ENCODE data around the gene AUNIP.

AUNIP gene

DNA sequence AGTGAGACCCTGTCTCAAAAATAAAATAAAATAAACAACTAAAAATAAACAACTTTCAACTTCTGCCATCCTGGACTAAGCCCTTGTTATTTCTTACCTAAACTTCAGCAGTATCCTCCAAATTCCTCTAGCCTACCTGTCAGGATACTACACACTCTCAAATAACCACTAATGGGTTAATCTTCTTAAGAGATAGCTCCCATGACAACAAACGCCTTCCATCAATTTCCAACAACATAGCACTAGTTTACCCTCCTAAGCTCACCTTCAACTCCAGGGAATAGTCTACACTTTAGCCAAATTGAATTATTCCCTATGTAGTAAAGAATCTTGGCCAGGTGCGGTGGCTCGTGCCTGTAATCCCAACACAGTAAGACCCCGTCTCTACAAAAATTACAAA lies 11.3 kb downstream of the AUNIP start:
- TF ChIP-seq TCF12 (IDR thresholded peaks at IDR 0.05; ENCODE audit: low read depth) (no peak), EP300 (IDR thresholded peaks at IDR 0.05; ENCODE audit: borderline replicate concordance) (no peak), TAF1 (IDR thresholded peaks at IDR 0.05; ENCODE audit: low read depth) (no peak), TEAD4 (IDR thresholded peaks at IDR 0.05) (no peak), NFIC (IDR thresholded peaks at IDR 0.05) (no peak), FOXM1 (IDR thresholded peaks at IDR 0.05; ENCODE audit: borderline replicate concordance, low read depth) (no peak), RAD21 (IDR thresholded peaks at IDR 0.05; ENCODE audit: low read depth) (no peak), CEBPB (IDR thresholded peaks at IDR 0.05) (no peak), YY1 (IDR thresholded peaks at IDR 0.05; ENCODE audit: low read depth) (no peak), EGR1 (IDR thresholded peaks at IDR 0.05) (no peak), CREB1 (IDR thresholded peaks at IDR 0.05; ENCODE audit: low read depth) (no peak), ZBTB7A (IDR thresholded peaks at IDR 0.05; ENCODE audit: low read depth) (no peak)
- TF ChIP-seq, protein P1, sequence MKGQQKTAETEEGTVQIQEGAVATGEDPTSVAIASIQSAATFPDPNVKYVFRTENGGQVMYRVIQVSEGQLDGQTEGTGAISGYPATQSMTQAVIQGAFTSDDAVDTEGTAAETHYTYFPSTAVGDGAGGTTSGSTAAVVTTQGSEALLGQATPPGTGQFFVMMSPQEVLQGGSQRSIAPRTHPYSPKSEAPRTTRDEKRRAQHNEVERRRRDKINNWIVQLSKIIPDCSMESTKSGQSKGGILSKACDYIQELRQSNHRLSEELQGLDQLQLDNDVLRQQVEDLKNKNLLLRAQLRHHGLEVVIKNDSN (IDR thresholded peaks at IDR 0.05): no peak
- TF ChIP-seq, protein P2, sequence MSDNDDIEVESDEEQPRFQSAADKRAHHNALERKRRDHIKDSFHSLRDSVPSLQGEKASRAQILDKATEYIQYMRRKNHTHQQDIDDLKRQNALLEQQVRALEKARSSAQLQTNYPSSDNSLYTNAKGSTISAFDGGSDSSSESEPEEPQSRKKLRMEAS (IDR thresholded peaks at IDR 0.05): no peak
- TF ChIP-seq, protein P3, sequence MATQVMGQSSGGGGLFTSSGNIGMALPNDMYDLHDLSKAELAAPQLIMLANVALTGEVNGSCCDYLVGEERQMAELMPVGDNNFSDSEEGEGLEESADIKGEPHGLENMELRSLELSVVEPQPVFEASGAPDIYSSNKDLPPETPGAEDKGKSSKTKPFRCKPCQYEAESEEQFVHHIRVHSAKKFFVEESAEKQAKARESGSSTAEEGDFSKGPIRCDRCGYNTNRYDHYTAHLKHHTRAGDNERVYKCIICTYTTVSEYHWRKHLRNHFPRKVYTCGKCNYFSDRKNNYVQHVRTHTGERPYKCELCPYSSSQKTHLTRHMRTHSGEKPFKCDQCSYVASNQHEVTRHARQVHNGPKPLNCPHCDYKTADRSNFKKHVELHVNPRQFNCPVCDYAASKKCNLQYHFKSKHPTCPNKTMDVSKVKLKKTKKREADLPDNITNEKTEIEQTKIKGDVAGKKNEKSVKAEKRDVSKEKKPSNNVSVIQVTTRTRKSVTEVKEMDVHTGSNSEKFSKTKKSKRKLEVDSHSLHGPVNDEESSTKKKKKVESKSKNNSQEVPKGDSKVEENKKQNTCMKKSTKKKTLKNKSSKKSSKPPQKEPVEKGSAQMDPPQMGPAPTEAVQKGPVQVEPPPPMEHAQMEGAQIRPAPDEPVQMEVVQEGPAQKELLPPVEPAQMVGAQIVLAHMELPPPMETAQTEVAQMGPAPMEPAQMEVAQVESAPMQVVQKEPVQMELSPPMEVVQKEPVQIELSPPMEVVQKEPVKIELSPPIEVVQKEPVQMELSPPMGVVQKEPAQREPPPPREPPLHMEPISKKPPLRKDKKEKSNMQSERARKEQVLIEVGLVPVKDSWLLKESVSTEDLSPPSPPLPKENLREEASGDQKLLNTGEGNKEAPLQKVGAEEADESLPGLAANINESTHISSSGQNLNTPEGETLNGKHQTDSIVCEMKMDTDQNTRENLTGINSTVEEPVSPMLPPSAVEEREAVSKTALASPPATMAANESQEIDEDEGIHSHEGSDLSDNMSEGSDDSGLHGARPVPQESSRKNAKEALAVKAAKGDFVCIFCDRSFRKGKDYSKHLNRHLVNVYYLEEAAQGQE (IDR thresholded peaks at IDR 0.05; ENCODE audit: low read depth): no peak

DNA sequence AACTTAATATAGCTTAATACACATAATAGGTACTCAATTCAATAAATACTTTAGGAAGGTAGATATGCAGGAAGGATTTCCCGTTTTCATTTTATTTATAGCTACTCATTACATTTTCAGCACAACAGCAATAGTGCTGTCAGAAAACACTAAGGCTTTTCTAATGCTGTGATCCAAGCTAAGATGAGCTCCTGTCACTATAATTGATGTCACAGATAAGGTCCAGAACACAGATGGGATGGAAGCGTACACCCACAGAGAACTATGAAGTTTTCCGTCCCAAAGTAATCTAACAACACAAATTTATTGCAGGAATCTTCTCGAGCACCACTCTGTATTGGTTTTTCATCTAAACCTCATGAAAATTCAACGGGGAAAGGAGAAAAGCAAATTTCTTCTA lies 13.6 kb downstream of the AUNIP start:
- TF ChIP-seq YY1 (IDR thresholded peaks at IDR 0.05; ENCODE audit: low read depth) (no peak), NFIC (IDR thresholded peaks at IDR 0.05) (no peak), EP300 (IDR thresholded peaks at IDR 0.05; ENCODE audit: borderline replicate concordance) (no peak), ZBTB7A (IDR thresholded peaks at IDR 0.05; ENCODE audit: low read depth) (no peak), TEAD4 (IDR thresholded peaks at IDR 0.05) (no peak), FOXM1 (IDR thresholded peaks at IDR 0.05; ENCODE audit: borderline replicate concordance, low read depth) (no peak), CREB1 (IDR thresholded peaks at IDR 0.05; ENCODE audit: low read depth) (no peak), TAF1 (IDR thresholded peaks at IDR 0.05; ENCODE audit: low read depth) (no peak), RAD21 (IDR thresholded peaks at IDR 0.05; ENCODE audit: low read depth) (no peak), TCF12 (IDR thresholded peaks at IDR 0.05; ENCODE audit: low read depth) (no peak), CEBPB (IDR thresholded peaks at IDR 0.05) (no peak), EGR1 (IDR thresholded peaks at IDR 0.05) (no peak)
- TF ChIP-seq, protein P3 (IDR thresholded peaks at IDR 0.05; ENCODE audit: low read depth): no peak
- TF ChIP-seq, protein P1 (IDR thresholded peaks at IDR 0.05): no peak
- TF ChIP-seq, protein P2 (IDR thresholded peaks at IDR 0.05): no peak

DNA sequence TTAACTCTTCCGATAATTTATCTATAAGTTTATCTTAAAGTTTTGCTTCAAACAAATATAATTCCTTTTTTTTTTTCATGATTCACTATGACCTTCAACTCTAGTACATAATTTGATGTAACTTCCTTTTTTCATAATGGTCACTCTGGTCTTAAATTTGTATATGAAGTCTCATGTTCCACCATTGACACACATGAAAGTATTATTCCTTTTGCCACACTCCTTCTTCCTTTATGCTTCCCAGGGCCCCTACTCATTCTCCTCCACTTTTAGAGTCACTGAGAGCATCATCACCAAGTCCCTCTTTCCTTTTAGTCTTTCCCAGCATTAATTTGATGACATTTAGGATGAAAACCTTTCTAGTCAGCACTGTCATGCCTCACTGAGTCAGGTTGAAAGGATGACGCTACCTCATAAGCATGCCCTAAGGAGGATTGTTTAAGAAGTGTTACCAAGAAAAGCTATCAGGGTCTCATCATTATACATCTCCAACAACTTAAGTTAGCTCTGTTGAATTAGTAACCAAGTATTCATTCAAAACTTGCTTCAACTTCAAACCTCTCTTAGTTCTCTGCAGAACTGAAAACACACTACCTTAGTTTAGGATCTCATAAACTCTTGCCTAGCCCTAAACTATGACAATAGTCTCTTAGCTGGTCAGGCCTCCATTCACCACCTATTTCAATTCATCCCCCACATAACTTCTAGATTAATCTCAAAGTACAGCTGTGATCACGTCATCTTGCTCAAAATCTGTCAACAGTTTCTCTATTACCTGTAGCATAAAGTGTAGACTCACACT lies 14.5 kb downstream of the AUNIP start:
- TF ChIP-seq FOXM1 (IDR thresholded peaks at IDR 0.05; ENCODE audit: borderline replicate concordance, low read depth): no peak
- TF ChIP-seq, protein P3 (IDR thresholded peaks at IDR 0.05; ENCODE audit: low read depth): no peak
- TF ChIP-seq CEBPB (IDR thresholded peaks at IDR 0.05): no peak
- no peak for TF ChIP-seq TEAD4 (IDR thresholded peaks at IDR 0.05)
- no peak for TF ChIP-seq EGR1 (IDR thresholded peaks at IDR 0.05)
- TF ChIP-seq, protein P2 (IDR thresholded peaks at IDR 0.05): no peak
- no peak for TF ChIP-seq NFIC (IDR thresholded peaks at IDR 0.05)
- no peak for TF ChIP-seq YY1 (IDR thresholded peaks at IDR 0.05; ENCODE audit: low read depth)
- TF ChIP-seq CREB1 (IDR thresholded peaks at IDR 0.05; ENCODE audit: low read depth): no peak
- TF ChIP-seq TAF1 (IDR thresholded peaks at IDR 0.05; ENCODE audit: low read depth): no peak
- TF ChIP-seq TCF12 (IDR thresholded peaks at IDR 0.05; ENCODE audit: low read depth): no peak
- TF ChIP-seq, protein P1 (IDR thresholded peaks at IDR 0.05): no peak
- TF ChIP-seq ZBTB7A (IDR thresholded peaks at IDR 0.05; ENCODE audit: low read depth): no peak
- no peak for TF ChIP-seq EP300 (IDR thresholded peaks at IDR 0.05; ENCODE audit: borderline replicate concordance)
- no peak for TF ChIP-seq RAD21 (IDR thresholded peaks at IDR 0.05; ENCODE audit: low read depth)
